Epithelial cell of esophagus (primary cell): Measurements from ENCODE around the gene CPXM2.

ENCODE experiments used
- DNase-seq: peaks from one replicate; pipeline ENCODE4 v3.0.0; 2010; ENCODE audit warnings: low read depth
- H3K4me3 ChIP-seq: 2 replicates; pipeline ENCODE4 v1.5.1; 2011; ENCODE audit warnings: mild to moderate bottlenecking, low read length, control low read depth
- TF ChIP-seq, protein P1 (sequence below): IDR thresholded peaks from 2 replicates; pipeline ENCODE4 v1.5.1; 2011; ENCODE audit warnings: low read depth, mild to moderate bottlenecking, low read length, control low read depth, inconsistent platforms; ENCODE audit not compliant: insufficient read depth; ENCODE audit errors: missing control alignments

Gene CPXM2

DNA sequence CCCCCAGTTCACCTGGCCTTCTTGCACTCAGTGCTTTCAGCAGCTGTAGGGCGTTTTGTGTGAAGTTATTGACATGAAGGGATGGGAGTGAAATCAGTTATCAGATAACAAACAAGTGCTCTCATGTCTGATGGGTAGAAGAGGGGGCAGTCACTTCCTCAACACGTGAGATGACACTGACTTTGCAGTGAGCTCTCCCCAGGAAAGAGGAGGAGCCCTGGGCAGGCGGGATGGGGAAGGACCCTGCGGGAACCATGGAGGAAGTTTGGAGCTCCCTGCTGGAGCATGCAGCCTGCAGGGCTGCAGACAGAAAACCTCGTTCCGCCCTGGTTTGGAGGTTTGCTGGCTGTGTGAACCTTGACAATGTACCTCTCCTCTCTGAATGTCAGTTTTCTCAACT, 186.8 kb downstream of the CPXM2 start:
- DNase-seq = no peak
- H3K4me3 ChIP-seq = no peak overlapping the region
- TF ChIP-seq, protein P1, sequence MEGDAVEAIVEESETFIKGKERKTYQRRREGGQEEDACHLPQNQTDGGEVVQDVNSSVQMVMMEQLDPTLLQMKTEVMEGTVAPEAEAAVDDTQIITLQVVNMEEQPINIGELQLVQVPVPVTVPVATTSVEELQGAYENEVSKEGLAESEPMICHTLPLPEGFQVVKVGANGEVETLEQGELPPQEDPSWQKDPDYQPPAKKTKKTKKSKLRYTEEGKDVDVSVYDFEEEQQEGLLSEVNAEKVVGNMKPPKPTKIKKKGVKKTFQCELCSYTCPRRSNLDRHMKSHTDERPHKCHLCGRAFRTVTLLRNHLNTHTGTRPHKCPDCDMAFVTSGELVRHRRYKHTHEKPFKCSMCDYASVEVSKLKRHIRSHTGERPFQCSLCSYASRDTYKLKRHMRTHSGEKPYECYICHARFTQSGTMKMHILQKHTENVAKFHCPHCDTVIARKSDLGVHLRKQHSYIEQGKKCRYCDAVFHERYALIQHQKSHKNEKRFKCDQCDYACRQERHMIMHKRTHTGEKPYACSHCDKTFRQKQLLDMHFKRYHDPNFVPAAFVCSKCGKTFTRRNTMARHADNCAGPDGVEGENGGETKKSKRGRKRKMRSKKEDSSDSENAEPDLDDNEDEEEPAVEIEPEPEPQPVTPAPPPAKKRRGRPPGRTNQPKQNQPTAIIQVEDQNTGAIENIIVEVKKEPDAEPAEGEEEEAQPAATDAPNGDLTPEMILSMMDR = no peak

DNA sequence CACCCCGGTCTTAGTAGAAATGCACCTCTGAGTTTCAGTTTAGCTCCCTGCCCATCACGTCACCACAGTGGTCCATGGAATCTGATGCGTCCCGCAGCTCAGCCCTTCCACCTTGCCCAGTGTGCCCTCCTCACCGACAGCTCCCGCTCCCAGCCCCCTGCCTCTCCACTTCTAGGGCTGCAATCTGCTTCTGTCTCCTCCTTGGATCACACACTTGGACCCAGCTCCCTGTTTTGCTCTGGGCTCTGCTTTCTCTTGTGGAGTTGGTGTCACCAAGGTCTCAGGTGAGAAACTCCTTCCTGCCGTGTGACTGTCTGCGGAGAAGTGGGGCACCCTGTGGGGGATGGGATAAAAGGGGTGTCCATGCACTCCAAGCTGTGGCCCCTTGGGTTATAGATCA, 187.5 kb downstream of the CPXM2 start:
- TF ChIP-seq, protein P1 = no peak
- H3K4me3 ChIP-seq = no peak overlapping the region
- no peak for DNase-seq

DNA sequence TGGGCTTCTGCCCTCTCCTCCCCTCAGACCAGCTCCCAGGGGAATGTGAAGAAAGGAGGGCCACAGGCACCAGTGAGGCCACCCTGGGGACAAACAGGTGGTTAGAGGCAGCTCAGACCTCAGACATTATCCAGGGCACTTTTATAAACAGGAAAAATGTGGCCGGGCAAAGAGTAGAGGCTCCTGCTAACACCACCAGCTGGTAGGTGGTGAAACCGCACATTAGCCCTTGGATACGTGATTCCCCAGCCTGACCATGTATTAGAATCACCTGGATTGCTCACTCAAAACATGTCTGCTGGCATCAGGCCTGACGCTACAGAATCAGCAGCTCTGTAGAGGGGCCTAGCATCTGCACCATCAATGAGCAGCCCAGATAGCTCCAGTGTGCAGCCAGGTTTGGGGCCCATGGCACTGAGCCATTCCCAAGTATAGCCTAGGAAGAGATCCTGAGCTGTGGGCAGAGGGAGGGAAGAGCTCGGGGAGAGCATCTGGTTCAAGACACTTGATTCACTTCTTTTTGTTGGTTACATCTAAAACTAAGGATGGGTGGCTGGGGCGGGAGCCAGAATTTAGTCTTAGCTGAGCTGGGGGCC, 188.3 kb downstream of the CPXM2 start:
- no peak for DNase-seq
- TF ChIP-seq, protein P1 = no peak
- H3K4me3 ChIP-seq = no peak overlapping the region
